Caco-2 (cell line): ENCODE measurements around the gene ANGEL2. TPM values are rescaled to one million over a fixed set of nuclear protein-coding genes. Genes with fewer than 3 reads are reported as not detected.

Source experiments
- BruUV-seq: library from RNA; stranded (reverse); fragments of 400-500 nt; replicated peaks from 2 replicates; lab custom pipeline; 2021; lab: Mats Ljungman, UMichigan
- CTCF ChIA-PET: fragments of 300-600 bp; sonication (Branson Sonifier 250); formaldehyde crosslinking; loops from one replicate; lab custom pipeline; 2022; ENCODE audit warnings: antibody characterized with exemption; lab: Charles Lee
- POLR2A ChIA-PET: fragments of 300-600 bp; sonication (Branson Sonifier 250); formaldehyde crosslinking; loops from one replicate; lab custom pipeline; 2022; ENCODE audit warnings: antibody characterized with exemption; lab: Charles Lee
- DNase-seq, 2 experiments: peaks; one replicate each; pipeline versions ENCODE4 v3.0.0 to v3.0.0-alpha.2; 2020 to 2022
- H3K27me3 ChIP-seq: replicated peaks from 2 replicates; pipeline ENCODE4 v1.6.0; 2011; ENCODE audit warnings: low read length; ENCODE audit not compliant: control insufficient read depth, insufficient read depth
- H3K36me3 ChIP-seq: 2 replicates; pipeline ENCODE4 v1.5.1; 2011; ENCODE audit warnings: low read length; ENCODE audit not compliant: control insufficient read depth, insufficient read depth
- H3K4me1 ChIP-seq: fragments of 250-450 bp; sonication (Bioruptor Pico); 2 replicates; pipeline ENCODE4 v1.5.1; 2020; ENCODE audit warnings: mild to moderate bottlenecking
- H3K4me3 ChIP-seq: 2 replicates; pipeline ENCODE4 v1.5.1; 2011; ENCODE audit warnings: low read depth, mild to moderate bottlenecking, control low read depth, low read length
- H3K9me3 ChIP-seq: fragments of 250-450 bp; sonication (Bioruptor Pico); 2 replicates; pipeline ENCODE4 v1.5.1; 2020; ENCODE audit warnings: mild to moderate bottlenecking, moderate library complexity
- H3K27ac Mint-ChIP-seq: one replicate; pipeline ENCODE4 v1.8.0; 2022; ENCODE audit warnings: mixed read lengths; ENCODE audit not compliant: unreplicated experiment
- H3K27me3 Mint-ChIP-seq: one replicate; pipeline ENCODE4 v1.8.0; 2022; ENCODE audit warnings: mixed read lengths; ENCODE audit not compliant: insufficient read depth, unreplicated experiment
- H3K36me3 Mint-ChIP-seq: one replicate; pipeline ENCODE4 v1.8.0; 2022; ENCODE audit warnings: mild to moderate bottlenecking, mixed read lengths; ENCODE audit not compliant: insufficient read depth, unreplicated experiment
- H3K4me1 Mint-ChIP-seq: one replicate; pipeline ENCODE4 v1.8.0; 2022; ENCODE audit warnings: low read depth, mixed read lengths; ENCODE audit not compliant: unreplicated experiment
- H3K4me3 Mint-ChIP-seq: one replicate; pipeline ENCODE4 v1.8.0; 2022; ENCODE audit warnings: mild to moderate bottlenecking, moderate library complexity, mixed read lengths; ENCODE audit not compliant: unreplicated experiment
- H3K9me3 Mint-ChIP-seq: one replicate; pipeline ENCODE4 v1.8.0; 2022; ENCODE audit warnings: mixed read lengths; ENCODE audit not compliant: unreplicated experiment
- CTCF ChIP-seq, 2 experiments: fragments of 200-600 bp in 1 of 2; IDR thresholded peaks; 1 replicate in 1 of 2; 2 replicates in 1 of 2; pipeline versions ENCODE4 v1.5.1 to v1.8.0; 2011 to 2022; ENCODE audit warnings: antibody characterized with exemption in 1 of 2, control low read depth in 1 of 2, inconsistent platforms in 1 of 2, low read depth in 1 of 2, low read length in 1 of 2, mild to moderate bottlenecking in 1 of 2, moderate library complexity in 1 of 2; ENCODE audit not compliant: insufficient read depth in 1 of 2, severe bottlenecking in 1 of 2, unreplicated experiment in 1 of 2
- intact Hi-C: fragments of 100-400 bp; cut with micrococcal nuclease; formaldehyde crosslinking; loops from one replicate; pipeline ENCODE4 v1.10.0; 2022; ENCODE audit not compliant: unreplicated experiment
- total RNA-seq: library from RNA; stranded (reverse); gene quantifications from 2 replicates; pipeline ENCODE4 v1.2.3, GENCODE V29; 2022

Gene ANGEL2
- total RNA-seq, 1 experiment from 2014 or later: 34.8 TPM

DNA sequence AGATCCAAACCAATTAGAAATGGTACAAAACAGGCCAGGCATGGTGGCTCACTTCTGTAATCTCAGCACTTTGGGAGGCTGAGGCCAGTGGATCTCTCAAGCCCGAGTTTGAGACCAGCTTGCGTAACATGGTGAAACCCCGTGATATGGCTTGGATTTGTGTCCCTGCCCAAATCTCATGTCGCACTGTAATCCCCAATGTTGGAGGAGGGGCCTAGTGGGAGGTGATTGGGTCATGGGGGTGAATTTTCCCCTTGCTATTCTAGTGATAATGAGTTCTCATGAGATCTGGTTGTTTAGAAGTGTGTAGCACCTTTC lies 72.3 kb downstream of the ANGEL2 start:
- no peak for DNase-seq
- H3K4me1 ChIP-seq: no peaks in the 10 kb centered on the region
- ChIA-PET POLR2A (no interaction called here), CTCF (no interaction called here)
- no peak overlapping the region for H3K4me3 Mint-ChIP-seq
- no peak overlapping the region for H3K27ac Mint-ChIP-seq
- TF ChIP-seq CTCF (IDR thresholded peaks at IDR 0.05; ENCODE audit: insufficient read depth in 1 of 2, low read depth in 1 of 2, low read length in 1 of 2, severe bottlenecking in 1 of 2, unreplicated experiment in 1 of 2): no peak
- intact Hi-C loops: no loop called here
- no peaks in the 10 kb centered on the region for H3K36me3 Mint-ChIP-seq
- H3K27me3 Mint-ChIP-seq: no peaks in the 10 kb centered on the region
- no peak overlapping the region for H3K4me3 ChIP-seq
- H3K4me1 Mint-ChIP-seq: peaks cover 6% of the 10 kb centered on the region
- H3K27me3 ChIP-seq: no peaks in the 10 kb centered on the region
- no peaks in the 10 kb centered on the region for H3K9me3 Mint-ChIP-seq
- H3K9me3 ChIP-seq: no peaks in the 10 kb centered on the region
- no TSS peak for BruUV-seq
- no peaks in the 10 kb centered on the region for H3K36me3 ChIP-seq

- POLR2A ChIA-PET: no interaction called here
- no peaks in the 10 kb centered on the region for H3K9me3 Mint-ChIP-seq
- no peaks in the 10 kb centered on the region for H3K9me3 ChIP-seq
- BruUV-seq: no TSS peak
- peaks cover 6% of the 10 kb centered on the region for H3K4me1 Mint-ChIP-seq
- CTCF ChIA-PET: no interaction called here
- H3K36me3 ChIP-seq: no peaks in the 10 kb centered on the region
- no peaks in the 10 kb centered on the region for H3K4me1 ChIP-seq
- H3K27me3 Mint-ChIP-seq: no peaks in the 10 kb centered on the region
- H3K36me3 Mint-ChIP-seq: no peaks in the 10 kb centered on the region
- no peak overlapping the region for H3K27ac Mint-ChIP-seq
- no peak overlapping the region for H3K4me3 Mint-ChIP-seq
- DNase-seq: no peak
- TF ChIP-seq CTCF (IDR thresholded peaks at IDR 0.05; ENCODE audit: insufficient read depth in 1 of 2, low read depth in 1 of 2, low read length in 1 of 2, severe bottlenecking in 1 of 2, unreplicated experiment in 1 of 2): no peak
- no peaks in the 10 kb centered on the region for H3K27me3 ChIP-seq
- intact Hi-C loops: no loop called here
- no peak overlapping the region for H3K4me3 ChIP-seq
These were observed 72.8 kb downstream of the ANGEL2 start for GRCh38 chr1:212942679-212943392.

Other genes with a start within 250 kb of the ANGEL2 start
- gene NSL1, start 224.1 kb downstream of the ANGEL2 start, total RNA-seq: 35.9 and 45.6 TPM in 2 replicates
- 9.6 and 12.4 TPM in 2 replicates for gene TATDN3, start 224.0 kb downstream of the ANGEL2 start, total RNA-seq
- not detected in 2 replicates for gene SPATA45, start 168.2 kb downstream of the ANGEL2 start, total RNA-seq
- gene FLVCR1, start 157.6 kb downstream of the ANGEL2 start, total RNA-seq: 30.8 and 36.3 TPM in 2 replicates
- gene VASH2, start 65.3 kb downstream of the ANGEL2 start, total RNA-seq: 2.9 and 3.2 TPM in 2 replicates
- gene RPS6KC1, start 35.4 kb upstream of the ANGEL2 start, total RNA-seq: 16.4 and 18.8 TPM in 2 replicates